Brain microvascular endothelial cell (primary cell): ENCODE data around the gene ALOX5.
"Not testable (repeated sequence)": the region's sequence is repeated elsewhere in the genome, so short reads cannot be mapped to it uniquely, and the experiment has no call there.

ENCODE experiments used
- DNase-seq: peaks from one replicate; pipeline ENCODE4 v3.0.0-alpha.2; 2020
- H3K27ac ChIP-seq: fragments of 250-450 bp; sonication (Bioruptor Pico); 2 replicates; pipeline ENCODE4 v1.5.1; 2020; ENCODE audit warnings: mild to moderate bottlenecking, moderate library complexity
- H3K27me3 ChIP-seq: fragments of 250-450 bp; sonication (Bioruptor Pico); replicated peaks from 2 replicates; pipeline ENCODE4 v1.5.1; 2020; ENCODE audit warnings: mild to moderate bottlenecking
- H3K36me3 ChIP-seq: fragments of 250-450 bp; sonication (Bioruptor Pico); replicated peaks from 2 replicates; pipeline ENCODE4 v1.5.1; 2020; ENCODE audit warnings: mild to moderate bottlenecking
- H3K4me3 ChIP-seq: 2 replicates; pipeline ENCODE4 v1.5.1; 2011; ENCODE audit warnings: low read depth, mild to moderate bottlenecking, control low read depth, low read length, moderate library complexity
- CTCF ChIP-seq: IDR thresholded peaks from 2 replicates; pipeline ENCODE4 v1.5.1; 2011; ENCODE audit warnings: low read depth, mild to moderate bottlenecking, moderate library complexity, low read length, control low read depth, inconsistent platforms; ENCODE audit errors: missing control alignments
- in situ Hi-C: cut with HindIII; loops from 2 replicates; pipeline ENCODE4 v1.10.0; 2017; ENCODE audit warnings: low sequenced_read_pairs, low pct_ligation_motif_present

Gene ALOX5

GRCh38 chr10:45387096-45387893 lies 13.3 kb downstream of the ALOX5 start:
- no peak overlapping the region for H3K4me3 ChIP-seq
- H3K27me3 ChIP-seq: no peaks in the 10 kb centered on the region
- H3K27ac ChIP-seq: no peak overlapping the region
- no peak for TF ChIP-seq CTCF
- in situ Hi-C loops: no loop called here
- no peak for DNase-seq
- H3K36me3 ChIP-seq: no peaks in the 10 kb centered on the region

- in situ Hi-C loops, DNase-seq, H3K27ac ChIP-seq, H3K4me3 ChIP-seq, H3K27me3 ChIP-seq, H3K36me3 ChIP-seq: not testable (repeated sequence)
These were observed 15.7 kb downstream of the ALOX5 start for GRCh38 chr10:45389671-45390070.

- H3K27me3 ChIP-seq, in situ Hi-C loops, H3K27ac ChIP-seq, H3K36me3 ChIP-seq, DNase-seq, H3K4me3 ChIP-seq: not testable (repeated sequence)
These were observed 17.6 kb downstream of the ALOX5 start for GRCh38 chr10:45391636-45392035.

GRCh38 chr10:45395554-45395953 lies 21.5 kb downstream of the ALOX5 start:
- Histone ChIP-seq H3K27ac (no peak overlapping the region), H3K27me3 (no peaks in the 10 kb centered on the region), H3K36me3 (no peaks in the 10 kb centered on the region), H3K4me3 (no peak overlapping the region)
- in situ Hi-C loops: no loop called here
- no peak for TF ChIP-seq CTCF
- no peak for DNase-seq

- Histone ChIP-seq H3K4me3 (no peak overlapping the region), H3K27me3 (no peaks in the 10 kb centered on the region), H3K27ac (no peak overlapping the region), H3K36me3 (no peaks in the 10 kb centered on the region)
- in situ Hi-C loops: no loop called here
- DNase-seq: no peak
- TF ChIP-seq CTCF: no peak
These were observed 24.6 kb downstream of the ALOX5 start for GRCh38 chr10:45398595-45398994.

- no peak overlapping the region for H3K4me3 ChIP-seq
- DNase-seq: no peak
- in situ Hi-C loops: no loop called here
- no peak overlapping the region for H3K27ac ChIP-seq
- no peaks in the 10 kb centered on the region for H3K36me3 ChIP-seq
- TF ChIP-seq CTCF: no peak
- H3K27me3 ChIP-seq: no peaks in the 10 kb centered on the region
These were observed 25.1 kb downstream of the ALOX5 start for GRCh38 chr10:45399113-45399512.

GRCh38 chr10:45403151-45403550 lies 29.1 kb downstream of the ALOX5 start:
- no peak overlapping the region for H3K4me3 ChIP-seq
- H3K27ac ChIP-seq: no peak overlapping the region
- no peaks in the 10 kb centered on the region for H3K36me3 ChIP-seq
- no peak for TF ChIP-seq CTCF
- in situ Hi-C loops: no loop called here
- DNase-seq: peak; percentile 5
- peaks cover 6% of the 10 kb centered on the region for H3K27me3 ChIP-seq
